Uterus (tissue), 2 donors: ENCODE data around the gene HSPG2.

Experiments
- POLR2A ChIP-seq, 2 donors: fragments of 450-650 bp; IDR thresholded peaks; one replicate each; pipeline ENCODE4 v1.6.1; 2016; ENCODE audit warnings: antibody characterized with exemption in 2 of 2, mild to moderate bottlenecking in 1 of 2, moderate library complexity in 1 of 2
- TF ChIP-seq, protein P1 (sequence below), 4 experiments: fragments of 200-600 bp in 2 of 4; fragments of 450-650 bp in 2 of 4; sonication (generic) in 2 of 4; IDR thresholded peaks; one replicate each; pipeline ENCODE4 v1.5.1; 2016 to 2019; ENCODE audit warnings: antibody characterized with exemption in 4 of 4, mild to moderate bottlenecking in 2 of 4, moderate library complexity in 1 of 4

DNA sequence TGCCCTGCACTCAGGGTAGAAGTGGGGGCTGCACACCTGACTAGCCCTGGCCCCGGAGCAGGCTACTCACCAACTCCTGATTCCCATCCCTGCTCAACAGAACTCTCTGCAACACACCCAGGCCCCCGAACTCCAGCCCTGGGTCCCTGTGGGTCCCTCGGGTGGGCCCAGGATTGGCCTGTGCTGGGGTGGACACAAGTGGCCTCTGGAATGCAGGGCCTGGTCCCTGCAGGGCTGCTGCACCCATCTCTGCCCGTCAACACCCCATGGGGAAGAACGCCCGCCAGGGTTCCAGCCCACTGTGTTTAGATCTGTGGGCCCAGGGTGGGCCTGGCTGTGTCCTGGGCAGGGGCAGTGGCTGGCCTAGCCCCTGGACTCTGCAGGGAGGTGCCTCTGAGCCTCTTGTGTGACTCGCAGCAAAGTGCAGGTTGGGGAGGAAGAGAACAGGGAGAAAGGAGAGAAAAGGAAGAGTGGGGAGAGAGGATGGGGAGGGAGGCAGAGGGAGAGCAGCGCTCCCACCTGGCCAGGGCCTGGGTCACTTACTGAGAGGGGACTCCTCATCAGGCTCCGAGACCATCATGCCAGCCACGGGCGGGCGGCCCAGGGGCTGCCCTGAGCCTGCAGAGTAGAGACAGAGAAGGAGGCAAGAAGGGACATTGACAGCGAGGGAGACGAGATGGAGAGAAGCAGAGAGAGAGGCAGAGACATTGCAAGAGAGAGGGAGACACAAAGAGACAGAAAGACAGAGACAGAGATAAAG lies 43.9 kb downstream of the HSPG2 start:
- no peak for TF ChIP-seq POLR2A (IDR thresholded peaks at IDR 0.05)
- TF ChIP-seq, protein P1, sequence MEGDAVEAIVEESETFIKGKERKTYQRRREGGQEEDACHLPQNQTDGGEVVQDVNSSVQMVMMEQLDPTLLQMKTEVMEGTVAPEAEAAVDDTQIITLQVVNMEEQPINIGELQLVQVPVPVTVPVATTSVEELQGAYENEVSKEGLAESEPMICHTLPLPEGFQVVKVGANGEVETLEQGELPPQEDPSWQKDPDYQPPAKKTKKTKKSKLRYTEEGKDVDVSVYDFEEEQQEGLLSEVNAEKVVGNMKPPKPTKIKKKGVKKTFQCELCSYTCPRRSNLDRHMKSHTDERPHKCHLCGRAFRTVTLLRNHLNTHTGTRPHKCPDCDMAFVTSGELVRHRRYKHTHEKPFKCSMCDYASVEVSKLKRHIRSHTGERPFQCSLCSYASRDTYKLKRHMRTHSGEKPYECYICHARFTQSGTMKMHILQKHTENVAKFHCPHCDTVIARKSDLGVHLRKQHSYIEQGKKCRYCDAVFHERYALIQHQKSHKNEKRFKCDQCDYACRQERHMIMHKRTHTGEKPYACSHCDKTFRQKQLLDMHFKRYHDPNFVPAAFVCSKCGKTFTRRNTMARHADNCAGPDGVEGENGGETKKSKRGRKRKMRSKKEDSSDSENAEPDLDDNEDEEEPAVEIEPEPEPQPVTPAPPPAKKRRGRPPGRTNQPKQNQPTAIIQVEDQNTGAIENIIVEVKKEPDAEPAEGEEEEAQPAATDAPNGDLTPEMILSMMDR (IDR thresholded peaks at IDR 0.05) = no peak
